NCI-H1105 treated with DMSO at 0.1 percent for 48 hours (cell line): ENCODE results near the gene SIDT2.
"Not testable (repeated sequence)": the region's sequence is repeated elsewhere in the genome, so short reads cannot be mapped to it uniquely, and the experiment has no call there.

ENCODE experiments used
- DNase-seq: peaks from one replicate; lab custom pipeline; 2025; lab: John Stamatoyannopoulos, UW

Gene SIDT2

GRCh38 chr11:117178210-117179034, at the start of gene SIDT2:
SIDT2 (plus strand) TSS chr11:117178743; CDS start chr11:117179264, 521 bp downstream.
- DNase-seq, result peak; percentile 96

- DNase-seq, result not testable (repeated sequence)
These were observed 48.1 kb upstream of the SIDT2 start for GRCh38 chr11:117130396-117130795.

- DNase-seq, result no peak
These were observed 47.7 kb upstream of the SIDT2 start for GRCh38 chr11:117130879-117131278.

GRCh38 chr11:117134431-117134830, 44.1 kb upstream of the SIDT2 start:
- no peak for DNase-seq

GRCh38 chr11:117134979-117135378, 43.6 kb upstream of the SIDT2 start:
- not testable (repeated sequence) for DNase-seq

GRCh38 chr11:117137223-117138086, 41.1 kb upstream of the SIDT2 start:
- DNase-seq, result not testable (repeated sequence)

GRCh38 chr11:117143390-117143789, 35.2 kb upstream of the SIDT2 start:
- peak; percentile 71 for DNase-seq

GRCh38 chr11:117143871-117144476, 34.6 kb upstream of the SIDT2 start, which contains the start of gene PAFAH1B2:
PAFAH1B2 (plus strand) TSS chr11:117144287; CDS start chr11:117152448, 8,161 bp downstream.
- DNase-seq, result peak; percentile 94

- peak; percentile 53 for DNase-seq
These were observed 33.8 kb upstream of the SIDT2 start for GRCh38 chr11:117144477-117145392.

- peak; percentile 5 for DNase-seq
These were observed 33.2 kb upstream of the SIDT2 start for GRCh38 chr11:117145393-117145761.

- DNase-seq, result no peak
These were observed 32.0 kb upstream of the SIDT2 start for GRCh38 chr11:117146521-117146920.

- no peak for DNase-seq
These were observed 26.5 kb upstream of the SIDT2 start for GRCh38 chr11:117152066-117152465.

- DNase-seq, result no peak
These were observed 24.1 kb upstream of the SIDT2 start for GRCh38 chr11:117154468-117154867.

- no peak for DNase-seq
These were observed 21.0 kb upstream of the SIDT2 start for GRCh38 chr11:117157507-117157906.

GRCh38 chr11:117159892-117160291, 18.7 kb upstream of the SIDT2 start:
- no peak for DNase-seq

GRCh38 chr11:117160826-117161225, 17.7 kb upstream of the SIDT2 start:
- DNase-seq, result no peak

- DNase-seq, result no peak
These were observed 12.1 kb upstream of the SIDT2 start for GRCh38 chr11:117166491-117166890.

- DNase-seq, result no peak
These were observed 8.8 kb upstream of the SIDT2 start for GRCh38 chr11:117169736-117170135.

- DNase-seq, result no peak
These were observed 8.3 kb upstream of the SIDT2 start for GRCh38 chr11:117170210-117170609.

- no peak for DNase-seq
These were observed 7.5 kb upstream of the SIDT2 start for GRCh38 chr11:117171007-117171403.

- DNase-seq, result no peak
These were observed 7.0 kb upstream of the SIDT2 start for GRCh38 chr11:117171404-117172061.
